Astrocyte (in vitro differentiated cells and primary cell): ENCODE results near the gene TNRC18. TPM values are rescaled to one million over a fixed set of nuclear protein-coding genes. Genes with fewer than 3 reads are reported as not detected.

Experiments
- DNase-seq: peaks from one replicate; pipeline ENCODE4 v3.0.0-alpha.2; 2010; ENCODE audit warnings: low read depth
- FAIRE-seq: peaks from 2 replicates; lab custom pipeline; 2011; peaks lifted over from hg19 to GRCh38; lab: Jason Lieb, UNC
- H2AFZ ChIP-seq: 2 replicates; pipeline ENCODE4 v1.6.0; 2012; ENCODE audit warnings: low read depth, low read length, inconsistent platforms
- H3K27ac ChIP-seq: 2 replicates; pipeline ENCODE4 v1.5.1; 2011; ENCODE audit warnings: low read depth, low read length, inconsistent platforms
- H3K27me3 ChIP-seq: 2 replicates; pipeline ENCODE4 v1.6.0; 2011; ENCODE audit warnings: low read length, inconsistent platforms; ENCODE audit not compliant: insufficient read depth
- H3K36me3 ChIP-seq: 2 replicates; pipeline ENCODE4 v1.5.1; 2011; ENCODE audit warnings: low read length, inconsistent platforms; ENCODE audit not compliant: insufficient read depth
- H3K4me1 ChIP-seq: 2 replicates; pipeline ENCODE4 v1.5.1; 2011; ENCODE audit warnings: low read length, inconsistent platforms; ENCODE audit not compliant: insufficient read depth
- H3K4me2 ChIP-seq: 2 replicates; pipeline ENCODE4 v1.6.0; 2012; ENCODE audit warnings: low read length, inconsistent platforms
- H3K4me3 ChIP-seq: 2 replicates; pipeline ENCODE4 v1.5.1; 2011; ENCODE audit warnings: low read depth, mild to moderate bottlenecking, low read length, inconsistent platforms; ENCODE audit not compliant: insufficient read depth
- H3K79me2 ChIP-seq: 2 replicates; pipeline ENCODE4 v1.6.0; 2012; ENCODE audit warnings: mild to moderate bottlenecking, low read length, inconsistent platforms; ENCODE audit not compliant: insufficient read depth
- H3K9ac ChIP-seq: 2 replicates; pipeline ENCODE4 v1.6.0; 2012; ENCODE audit warnings: mild to moderate bottlenecking, low read length, inconsistent platforms
- H3K9me3 ChIP-seq: 2 replicates; pipeline ENCODE4 v1.5.1; 2012; ENCODE audit warnings: low read depth, mild to moderate bottlenecking, low read length, inconsistent platforms; ENCODE audit not compliant: insufficient read depth
- H4K20me1 ChIP-seq: 2 replicates; pipeline ENCODE4 v1.6.0; 2012; ENCODE audit warnings: low read length, inconsistent platforms; ENCODE audit not compliant: insufficient read depth
- H3K27ac Mint-ChIP-seq: one replicate; pipeline ENCODE4 v1.8.0; 2021; ENCODE audit warnings: mild to moderate bottlenecking, mixed read lengths; ENCODE audit not compliant: unreplicated experiment
- H3K27me3 Mint-ChIP-seq: one replicate; pipeline ENCODE4 v1.8.0; 2021; ENCODE audit warnings: low read depth, mixed read lengths; ENCODE audit not compliant: unreplicated experiment
- H3K36me3 Mint-ChIP-seq: one replicate; pipeline ENCODE4 v1.8.0; 2021; ENCODE audit warnings: low read depth, mixed read lengths; ENCODE audit not compliant: unreplicated experiment
- H3K4me1 Mint-ChIP-seq: one replicate; pipeline ENCODE4 v1.8.0; 2021; ENCODE audit warnings: low read depth, mixed read lengths; ENCODE audit not compliant: unreplicated experiment
- H3K4me3 Mint-ChIP-seq: one replicate; pipeline ENCODE4 v1.8.0; 2021; ENCODE audit warnings: mild to moderate bottlenecking, moderate library complexity, mixed read lengths; ENCODE audit not compliant: unreplicated experiment
- H3K9me3 Mint-ChIP-seq: one replicate; pipeline ENCODE4 v1.8.0; 2021; ENCODE audit warnings: mild to moderate bottlenecking, mixed read lengths; ENCODE audit not compliant: unreplicated experiment
- CTCF ChIP-seq: IDR thresholded peaks from 2 replicates; pipeline ENCODE4 v1.5.1; 2011; ENCODE audit warnings: low read depth, mild to moderate bottlenecking, inconsistent platforms, low read length, moderate library complexity; ENCODE audit not compliant: insufficient read depth
- EZH2 ChIP-seq: IDR thresholded peaks from 2 replicates; pipeline ENCODE4 v1.6.1; 2012; ENCODE audit warnings: mild to moderate bottlenecking, low read length, inconsistent platforms; ENCODE audit not compliant: insufficient read depth
- total RNA-seq: library from RNA; stranded (reverse); gene quantifications from 2 replicates; pipeline ENCODE4 v1.2.1, GENCODE V29; 2021

Gene TNRC18
- total RNA-seq, 1 donor from 2014 or later: 84.3 TPM

DNA sequence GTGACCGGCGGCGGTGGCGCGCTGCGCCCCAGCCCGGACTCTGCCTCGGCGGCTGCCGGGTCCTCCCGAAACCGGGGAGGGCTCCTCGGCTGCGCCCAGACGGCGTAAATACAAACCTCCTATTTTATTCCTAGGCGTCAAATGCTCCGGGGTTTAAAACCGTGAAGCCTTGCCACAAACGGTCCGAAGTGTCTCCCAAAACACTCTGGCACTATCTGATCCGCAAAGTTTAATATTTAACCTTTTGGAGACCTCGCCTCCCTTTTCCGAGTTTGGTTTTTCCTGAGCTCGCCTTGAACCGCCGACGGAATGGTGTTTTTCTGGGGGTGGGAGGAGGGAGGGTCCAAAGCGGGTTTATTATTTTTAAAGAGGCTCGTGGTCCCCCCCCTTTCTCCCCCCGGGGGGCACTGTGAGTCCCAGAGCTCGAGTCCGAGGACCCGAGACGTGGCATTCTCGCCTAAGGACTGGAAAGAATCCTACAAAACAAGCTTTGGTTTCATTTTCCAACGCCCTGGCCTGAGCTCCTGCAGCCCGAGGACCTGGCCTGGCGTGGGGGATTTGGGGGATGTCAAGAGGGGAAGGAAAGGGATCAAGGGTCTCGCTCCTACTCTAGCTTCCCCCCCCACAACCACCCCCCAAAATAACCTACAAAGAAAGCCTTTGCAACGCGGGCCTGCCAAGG lies 1.8 kb downstream of the TNRC18 start:
- H3K27ac ChIP-seq: peak overlapping the region; percentile 93
- peaks cover 90% of the 10 kb centered on the region for H3K79me2 ChIP-seq
- Mint-ChIP-seq H3K9me3 (no peaks in the 10 kb centered on the region), H3K4me3 (peak overlapping the region; percentile 93), H3K27ac (peak overlapping the region; percentile 92), H3K36me3 (peaks cover 1% of the 10 kb centered on the region), H3K4me1 (peaks cover 13% of the 10 kb centered on the region), H3K27me3 (no peaks in the 10 kb centered on the region)
- TF ChIP-seq EZH2 (no peak), CTCF (no peak)
- peaks cover 25% of the 10 kb centered on the region for H3K4me1 ChIP-seq
- peak; percentile 52 for DNase-seq
- H3K9ac ChIP-seq: peak overlapping the region; percentile 99
- H3K4me3 ChIP-seq: peak overlapping the region; percentile 99
- no peaks in the 10 kb centered on the region for H3K36me3 ChIP-seq
- FAIRE-seq: no peak
- no peaks in the 10 kb centered on the region for H3K9me3 ChIP-seq
- H4K20me1 ChIP-seq: peaks cover 51% of the 10 kb centered on the region
- no peaks in the 10 kb centered on the region for H3K27me3 ChIP-seq
- H3K4me2 ChIP-seq: peak overlapping the region; percentile 98
- no peak overlapping the region for H2AFZ ChIP-seq

DNA sequence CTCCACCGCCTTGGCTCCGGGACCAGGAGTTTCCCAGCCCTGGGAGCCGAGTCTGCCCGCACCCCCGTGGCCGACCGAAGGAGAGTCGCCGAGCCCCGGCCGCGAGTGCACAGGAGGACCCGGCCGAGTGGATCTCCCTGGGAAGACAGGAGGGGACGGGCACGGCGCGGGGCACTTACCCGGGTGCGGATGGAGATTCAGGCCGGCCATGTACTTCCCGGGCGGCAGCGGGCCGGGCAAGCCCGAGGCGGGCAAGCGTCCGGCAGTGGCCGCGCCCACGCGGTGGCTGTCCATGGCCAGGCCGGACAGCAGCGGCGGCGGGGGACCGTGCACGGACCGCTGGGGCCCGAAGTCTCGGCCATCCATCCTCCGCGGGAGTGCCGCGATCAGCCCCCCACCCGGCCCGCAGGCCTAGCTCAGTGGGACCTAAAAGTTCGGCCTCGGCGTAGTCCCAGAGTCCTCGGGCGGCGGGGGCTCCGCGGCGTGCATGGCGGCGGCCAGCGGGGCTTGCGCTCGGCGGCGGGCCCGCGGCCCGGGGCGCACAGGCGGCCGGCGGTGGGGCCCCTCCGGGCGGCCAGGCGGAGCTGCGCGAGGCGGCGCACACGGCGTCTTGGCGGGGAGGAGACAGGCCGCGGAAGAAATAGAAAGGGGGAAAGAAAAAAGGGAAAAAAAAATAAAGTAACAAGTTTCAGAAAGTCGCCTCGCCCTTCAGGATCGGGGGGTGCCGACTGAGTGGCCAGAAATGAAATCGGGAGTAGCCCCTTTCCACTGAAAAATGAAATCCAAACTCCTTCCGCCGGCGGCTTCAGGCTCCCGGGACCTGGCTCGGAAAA lies 2.5 kb downstream of the TNRC18 start:
- H3K9ac ChIP-seq: peak overlapping the region; percentile 99
- peak overlapping the region; percentile 92 for H3K27ac Mint-ChIP-seq
- no peak for DNase-seq

More for the DNA sequence above, 2.5 kb downstream of the TNRC18 start:
- Histone ChIP-seq H3K36me3 (no peaks in the 10 kb centered on the region), H3K4me2 (peak overlapping the region; percentile 98), H3K4me1 (peaks cover 25% of the 10 kb centered on the region), H3K79me2 (peaks cover 89% of the 10 kb centered on the region), H3K9me3 (no peaks in the 10 kb centered on the region), H4K20me1 (peaks cover 59% of the 10 kb centered on the region), H3K4me3 (peak overlapping the region; percentile 99), H3K27ac (peak overlapping the region; percentile 93), H2AFZ (no peak overlapping the region), H3K27me3 (no peaks in the 10 kb centered on the region)
- H3K4me3 Mint-ChIP-seq: peak overlapping the region; percentile 93
- H3K9me3 Mint-ChIP-seq: no peaks in the 10 kb centered on the region
- no peaks in the 10 kb centered on the region for H3K27me3 Mint-ChIP-seq
- H3K36me3 Mint-ChIP-seq: peaks cover 1% of the 10 kb centered on the region
- peaks cover 13% of the 10 kb centered on the region for H3K4me1 Mint-ChIP-seq
- TF ChIP-seq CTCF: no peak
- TF ChIP-seq EZH2: no peak
- no peak for FAIRE-seq
